Activated gamma-delta T cell treated with anti-CD3 and anti-CD28 coated beads, Interleukin-2, amount 50 U/mL, for 16 hours (primary cell): ENCODE data around the gene CFAP43.
"Not testable (repeated sequence)": the region's sequence is repeated elsewhere in the genome, so short reads cannot be mapped to it uniquely, and the experiment has no call there.

ENCODE experiments used
- DNase-seq: peaks from one replicate; pipeline ENCODE4 v3.0.0-alpha.2; 2020; ENCODE audit warnings: low read depth

Gene CFAP43

GRCh38 chr10:104255311-104255981, 23.3 kb upstream of the CFAP43 start:
- no peak for DNase-seq

DNA sequence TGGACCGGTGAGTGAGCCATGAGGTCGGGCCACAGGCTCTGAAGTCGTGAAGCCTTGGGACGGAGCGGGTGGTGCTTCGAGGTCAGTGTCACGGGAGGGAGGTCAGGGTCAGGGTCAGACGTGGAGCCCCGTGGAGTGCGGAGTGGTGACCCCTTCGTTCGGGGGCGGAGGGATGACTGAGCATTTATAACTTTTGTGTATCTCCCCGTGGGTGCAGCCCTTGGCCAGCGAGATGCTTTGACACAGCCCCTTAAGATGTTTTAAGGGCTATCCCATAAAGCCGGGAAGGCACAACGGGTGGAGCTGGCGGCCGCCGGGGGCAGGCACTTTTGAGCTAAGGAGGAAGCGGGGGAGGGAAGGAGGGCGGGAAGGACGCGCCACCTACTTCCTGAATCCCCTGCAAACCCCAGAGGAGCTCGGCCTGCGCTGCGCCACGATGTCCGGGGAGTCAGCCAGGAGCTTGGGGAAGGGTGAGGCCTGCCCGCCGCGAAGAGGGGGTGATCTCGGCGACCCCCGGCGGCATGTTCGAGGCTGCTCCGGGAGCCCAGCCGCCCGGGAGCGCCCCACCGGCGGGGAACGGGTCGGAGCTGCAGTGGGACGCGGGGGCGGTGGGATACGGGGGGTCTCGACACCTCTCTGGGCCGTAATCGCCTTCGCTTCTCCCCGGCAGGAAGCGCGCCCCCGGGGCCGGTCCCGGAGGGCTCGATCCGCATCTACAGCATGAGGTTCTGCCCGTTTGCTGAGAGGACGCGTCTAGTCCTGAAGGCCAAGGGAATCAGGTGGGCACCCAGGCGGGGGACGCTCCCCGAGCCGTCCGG, 22.5 kb upstream of the CFAP43 start, which contains the start of gene GSTO1:
Gene GSTO1 (plus strand): TSS at position 400 of the 818 bp plus-strand sequence. CDS start 37 bp downstream, at position 437.
- DNase-seq, result peak; percentile 28

- no peak for DNase-seq
Measured at GRCh38 chr10:104253606-104254410, 21.6 kb upstream of the CFAP43 start.

GRCh38 chr10:104253106-104253505, 20.9 kb upstream of the CFAP43 start:
- DNase-seq, result no peak

GRCh38 chr10:104252368-104252767, 20.2 kb upstream of the CFAP43 start:
- DNase-seq, result no peak

GRCh38 chr10:104251443-104251842, 19.3 kb upstream of the CFAP43 start:
- no peak for DNase-seq

- no peak for DNase-seq
Measured at GRCh38 chr10:104250371-104250770, 18.2 kb upstream of the CFAP43 start.

DNA sequence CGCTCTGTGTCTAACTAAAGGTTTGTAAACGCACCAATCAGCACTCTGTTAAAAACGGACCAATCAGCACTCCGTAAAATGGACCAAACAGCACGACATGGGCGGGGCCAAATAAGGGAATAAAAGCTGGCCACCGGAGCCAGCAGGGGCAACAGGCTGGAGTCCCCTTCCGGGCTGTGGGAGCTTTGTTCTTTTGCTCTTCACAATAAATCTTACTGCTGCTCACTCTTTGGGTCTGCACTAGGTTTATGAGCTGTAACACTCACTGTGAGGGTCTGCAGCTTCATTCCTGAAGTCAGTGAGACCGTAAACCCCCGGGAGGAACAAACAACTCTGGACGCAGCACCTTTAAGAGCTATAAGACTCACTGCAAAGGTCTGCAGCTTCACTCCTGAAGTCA, 16.8 kb upstream of the CFAP43 start:
- not testable (repeated sequence) for DNase-seq

DNA sequence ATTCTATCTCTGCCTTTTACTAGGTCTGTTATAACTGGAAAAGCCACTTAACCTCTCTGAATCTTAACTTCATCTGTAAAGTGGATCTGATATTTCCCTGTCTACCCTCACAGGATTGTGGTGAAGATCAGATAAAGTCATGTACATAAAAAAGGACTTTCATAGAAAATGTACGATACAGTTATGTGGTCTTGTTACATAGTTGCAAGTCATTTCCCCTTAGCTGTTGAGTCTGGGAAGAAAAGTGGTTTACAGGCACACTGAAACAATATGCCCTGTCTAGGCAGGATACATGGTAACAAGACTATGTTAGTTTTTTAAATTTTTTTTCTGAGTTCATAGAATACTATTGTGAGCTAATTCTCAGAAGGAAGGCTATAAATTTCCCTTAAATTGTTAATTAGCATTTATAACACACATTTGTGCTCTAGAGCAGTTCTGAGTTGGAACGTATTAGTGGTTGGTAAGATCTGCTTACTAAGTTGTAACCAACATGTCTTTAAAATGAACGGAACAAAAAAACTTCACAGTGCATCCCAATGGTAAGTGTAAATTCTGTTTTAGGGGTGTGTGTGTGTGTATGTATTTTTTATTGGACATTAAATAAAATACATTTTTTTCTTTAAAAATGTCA, 15.5 kb upstream of the CFAP43 start:
- no peak for DNase-seq

DNA sequence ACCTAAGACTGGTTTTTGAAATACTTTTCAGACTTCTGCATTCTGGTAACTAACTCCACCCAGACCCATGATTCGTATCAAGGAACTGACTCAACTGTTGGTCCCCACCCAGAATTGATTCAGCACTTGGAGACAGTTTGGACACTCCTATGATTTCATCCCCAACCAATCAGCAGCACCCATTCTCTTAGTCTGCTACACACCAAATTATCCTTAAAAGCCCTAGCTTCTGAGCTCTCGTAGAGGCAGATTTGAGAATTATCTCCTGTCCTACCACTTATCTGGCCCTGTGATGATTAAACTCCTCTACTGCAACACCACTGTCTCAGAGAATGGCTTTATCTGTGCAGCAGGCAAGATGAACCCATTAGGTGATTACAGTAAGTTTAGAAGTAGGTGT, 14.8 kb upstream of the CFAP43 start:
- DNase-seq, result no peak

DNA sequence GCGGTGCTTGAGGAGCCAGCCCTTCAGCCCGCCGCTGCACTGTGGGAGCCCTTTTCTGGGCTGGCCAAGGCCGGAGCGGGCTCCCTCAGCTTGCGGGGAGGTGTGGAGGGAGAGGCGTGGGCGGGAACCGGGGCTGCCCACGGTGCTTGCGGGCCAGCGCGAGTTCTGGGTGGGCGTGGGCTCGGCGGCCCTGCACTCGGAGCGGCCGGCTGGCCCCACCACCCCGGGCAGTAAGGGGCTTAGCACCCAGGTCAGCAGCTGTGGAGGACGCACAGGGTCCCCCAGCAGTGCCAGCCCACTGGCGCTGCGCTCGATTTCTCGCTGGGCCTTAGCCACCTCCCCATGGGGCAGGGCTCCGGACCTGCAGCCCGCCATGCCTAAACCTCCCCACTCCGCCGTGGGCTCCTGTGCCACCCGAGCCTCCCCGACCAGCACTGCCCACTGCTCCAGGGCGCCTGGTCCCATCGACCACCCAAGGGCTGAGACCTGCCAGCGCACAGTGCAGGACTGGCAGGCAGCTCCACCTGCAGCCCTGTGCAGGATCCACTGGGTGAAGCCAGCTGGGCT, 13.0 kb upstream of the CFAP43 start:
- no peak for DNase-seq

DNA sequence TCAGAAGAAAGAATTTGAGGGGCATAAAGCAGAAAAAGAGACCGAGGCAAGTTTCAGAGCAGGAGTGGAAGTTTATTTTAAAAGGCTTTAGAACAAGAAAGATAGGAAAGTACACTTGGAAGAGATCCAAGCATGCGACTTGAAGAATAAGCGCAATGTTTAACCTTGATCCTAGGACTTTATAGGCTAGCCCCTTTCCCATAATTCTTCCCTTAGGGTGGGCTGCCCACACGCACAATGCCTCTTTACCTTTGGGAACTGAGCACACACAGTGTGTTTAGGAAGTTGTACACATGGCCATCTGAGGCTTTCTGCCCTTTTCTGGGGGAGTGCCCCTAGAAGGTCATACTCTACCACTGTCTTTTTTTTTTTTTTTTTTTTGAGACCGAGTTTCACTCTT, 11.3 kb upstream of the CFAP43 start:
- no peak for DNase-seq

GRCh38 chr10:104243009-104243408, 10.8 kb upstream of the CFAP43 start:
- not testable (repeated sequence) for DNase-seq

- DNase-seq, result no peak
Measured at GRCh38 chr10:104242545-104242944, 10.4 kb upstream of the CFAP43 start.

DNA sequence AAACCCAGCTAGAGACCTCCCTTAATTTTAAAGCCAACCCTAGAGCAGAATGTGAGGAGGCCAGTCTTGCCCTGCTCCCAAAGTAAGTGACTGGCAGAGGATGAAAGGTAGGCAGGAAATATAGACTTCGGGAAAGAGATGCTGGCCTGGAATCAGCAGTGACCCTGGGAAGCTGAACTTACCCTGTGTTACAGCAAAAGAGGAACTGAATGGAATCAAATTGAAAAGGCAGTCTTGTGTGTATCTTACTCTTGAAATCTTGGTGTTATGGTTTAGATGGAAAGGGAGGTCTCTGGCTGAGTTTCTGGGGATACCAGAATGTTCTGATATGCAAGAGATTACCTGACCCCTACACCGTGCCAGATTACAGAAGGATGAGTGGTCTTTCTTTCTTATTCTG, 7.9 kb upstream of the CFAP43 start:
- no peak for DNase-seq

DNA sequence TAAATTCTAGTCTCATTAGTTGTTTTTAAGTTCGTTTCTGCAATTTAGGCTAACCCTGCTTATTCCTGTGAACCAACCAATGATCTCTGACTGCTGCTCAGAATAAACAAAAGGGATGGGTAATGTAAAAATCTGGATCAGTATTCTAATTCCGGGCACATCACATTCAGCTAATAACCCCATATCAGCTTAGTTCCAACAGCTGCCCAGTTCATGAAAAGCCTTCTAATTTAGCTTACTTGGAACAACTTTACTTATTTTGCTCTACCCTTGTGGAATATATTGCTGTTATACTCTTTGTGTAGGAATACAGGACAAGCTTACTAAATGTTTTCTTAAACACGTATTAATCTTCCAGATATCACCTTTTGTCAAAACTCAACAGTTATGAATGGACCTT, 3.6 kb upstream of the CFAP43 start:
- DNase-seq, result no peak

GRCh38 chr10:104234934-104235333, 2.8 kb upstream of the CFAP43 start:
- DNase-seq, result no peak

GRCh38 chr10:104233817-104234216, 1.7 kb upstream of the CFAP43 start:
- no peak for DNase-seq

- DNase-seq, result no peak
Measured at GRCh38 chr10:104232613-104233102, 494 bp upstream of the CFAP43 start.

DNA sequence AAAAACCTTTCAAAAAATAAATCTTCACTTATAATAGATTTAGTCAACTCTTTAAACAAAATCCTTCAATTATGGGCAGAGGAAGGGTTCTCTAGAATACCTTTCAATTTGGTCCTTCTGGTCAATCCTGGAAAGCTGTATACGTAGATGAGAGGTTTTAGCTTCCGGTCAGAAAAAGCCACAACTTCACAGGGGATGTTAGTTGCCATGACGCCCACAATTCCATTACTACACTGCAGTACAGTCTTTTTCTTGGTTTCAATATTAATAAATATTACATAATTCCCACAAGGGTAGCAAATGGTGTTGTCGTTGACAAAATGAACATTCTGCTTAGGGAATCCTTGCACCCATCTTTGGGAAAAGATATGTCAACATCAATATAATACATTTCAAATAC, 1.7 kb downstream of the CFAP43 start:
- DNase-seq, result no peak

GRCh38 chr10:104223304-104223703, 8.9 kb downstream of the CFAP43 start:
- no peak for DNase-seq

DNA sequence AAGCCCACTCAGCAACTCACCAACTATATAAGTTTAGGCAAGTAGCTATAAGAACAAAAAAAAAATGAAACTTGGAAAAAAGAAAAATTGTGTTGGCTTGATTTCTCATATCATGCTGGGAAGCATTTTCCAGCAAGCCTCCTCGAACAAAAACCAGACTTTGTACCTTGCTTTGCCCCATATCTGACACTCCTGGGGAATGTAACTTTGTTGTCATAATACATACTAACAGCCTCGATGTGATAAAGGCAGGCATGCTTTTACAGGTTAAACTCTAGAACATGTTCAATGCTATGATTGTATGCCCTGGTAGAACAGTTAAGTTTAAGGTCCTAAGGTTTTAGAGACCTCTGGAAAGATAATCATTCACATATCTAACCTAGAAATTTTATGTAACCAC, 11.6 kb downstream of the CFAP43 start:
- no peak for DNase-seq
